Mucosa of rectum (tissue), 2 donors: ENCODE measurements around the gene MBNL1.
A peak's percentile ranks its signal among the peaks of the same experiment; 100 is the strongest.

Source experiments
- H3K27ac ChIP-seq, 2 donors: one replicate each; pipeline ENCODE4 v1.7.0; 2013; ENCODE audit warnings: inconsistent platforms in 2 of 2, low read depth in 2 of 2, low read length in 2 of 2
- H3K27me3 ChIP-seq, 2 donors: one replicate each; pipeline ENCODE4 v1.7.0; 2013; ENCODE audit warnings: low read length in 2 of 2; ENCODE audit not compliant: control insufficient read depth in 2 of 2, insufficient read depth in 2 of 2
- H3K36me3 ChIP-seq, 2 donors: one replicate each; pipeline ENCODE4 v1.7.0; 2013; ENCODE audit warnings: low read length in 2 of 2; ENCODE audit not compliant: control insufficient read depth in 2 of 2, insufficient read depth in 2 of 2
- H3K4me1 ChIP-seq, 2 donors: one replicate each; pipeline ENCODE4 v1.7.0; 2013; ENCODE audit warnings: low read length in 2 of 2, mild to moderate bottlenecking in 1 of 2; ENCODE audit not compliant: control insufficient read depth in 2 of 2, insufficient read depth in 2 of 2
- H3K4me3 ChIP-seq, 2 donors: one replicate each; pipeline ENCODE4 v1.7.0; 2013; ENCODE audit warnings: low read length in 2 of 2
- H3K9ac ChIP-seq, 2 donors: one replicate each; pipeline ENCODE4 v1.7.0; 2013; ENCODE audit warnings: low read length in 2 of 2, low read depth in 1 of 2, mild to moderate bottlenecking in 1 of 2
- H3K9me3 ChIP-seq, 2 donors: one replicate each; pipeline ENCODE4 v1.7.0; 2013; ENCODE audit warnings: low read length in 2 of 2; ENCODE audit not compliant: control insufficient read depth in 2 of 2
- donor health status: healthy.
- donor health status: Normal muscosa, but diverticular disease.

MBNL1 gene

DNA sequence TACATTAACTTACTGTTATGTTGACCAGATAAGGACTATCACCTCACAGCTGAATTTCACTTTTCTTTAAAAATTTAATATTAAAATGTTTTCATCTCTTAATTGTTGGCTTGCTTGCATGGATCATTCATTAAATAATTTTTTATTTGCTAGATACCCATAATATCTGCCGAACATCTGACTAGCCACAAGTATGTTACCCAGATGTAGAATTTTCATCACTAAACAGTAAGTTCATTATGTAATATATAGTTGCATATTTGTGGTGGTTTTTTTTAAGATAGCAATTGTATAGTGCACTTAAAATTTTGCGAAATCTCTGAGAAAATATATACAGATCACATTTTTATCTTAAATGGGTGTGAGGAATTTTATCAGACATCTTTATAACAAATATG is 190.4 kb downstream of the MBNL1 start:
- H3K9me3 ChIP-seq: no peaks in the 10 kb centered on the region
- peaks cover 39 to 42% of the 10 kb centered on the region in 2 donors for H3K36me3 ChIP-seq
- peaks cover 0 to 3% of the 10 kb centered on the region in 2 donors for H3K4me1 ChIP-seq
- no peak overlapping the region for H3K9ac ChIP-seq
- H3K27me3 ChIP-seq: no peaks in the 10 kb centered on the region
- H3K4me3 ChIP-seq: no peak overlapping the region
- no peak overlapping the region for H3K27ac ChIP-seq

DNA sequence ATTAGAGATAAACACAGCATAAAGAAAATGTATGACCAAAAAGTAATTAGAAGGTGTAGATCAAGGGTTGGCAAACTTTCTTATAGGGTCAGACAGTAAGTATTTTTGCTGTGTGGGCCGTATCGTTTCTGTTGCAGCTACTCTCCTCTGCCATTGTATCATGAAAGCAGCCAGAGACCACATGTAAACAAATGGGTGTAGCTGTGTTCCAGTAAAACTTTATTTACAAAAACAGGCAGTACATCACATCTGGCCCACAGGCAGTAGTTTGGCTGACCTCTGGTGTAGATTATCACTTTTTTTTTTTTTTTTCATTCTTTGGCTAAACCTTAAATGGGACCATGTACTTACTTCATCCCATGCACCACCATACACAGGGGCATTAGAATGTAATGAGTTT is 190.8 kb downstream of the MBNL1 start:
- Histone ChIP-seq H3K9ac (no peak overlapping the region), H3K9me3 (no peaks in the 10 kb centered on the region), H3K27ac (no peak overlapping the region), H3K4me3 (no peak overlapping the region), H3K4me1 (peaks cover 0 to 3% of the 10 kb centered on the region in 2 donors), H3K36me3 (peaks cover 42 to 43% of the 10 kb centered on the region in 2 donors), H3K27me3 (no peaks in the 10 kb centered on the region)

DNA sequence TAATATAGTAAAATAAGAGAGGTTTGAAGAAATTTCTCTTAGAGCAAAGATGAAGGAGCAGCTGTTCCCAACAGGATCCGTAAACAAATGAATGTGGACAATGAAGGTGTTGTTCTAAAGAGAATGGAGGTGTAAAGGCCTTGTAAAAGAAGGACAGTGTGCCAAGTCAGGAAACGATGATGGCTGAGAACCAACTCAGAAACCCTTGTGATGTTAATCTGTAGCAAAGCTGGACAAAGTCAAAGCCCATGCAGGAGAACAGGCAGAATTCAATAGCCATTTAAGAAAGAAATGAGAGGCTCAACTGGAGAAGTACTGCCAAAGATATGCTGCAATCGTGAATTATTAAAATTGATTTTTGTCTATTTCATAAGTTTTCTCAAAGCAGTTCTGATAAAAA is 192.2 kb downstream of the MBNL1 start:
- peaks cover 44 to 48% of the 10 kb centered on the region in 2 donors for H3K36me3 ChIP-seq
- H3K9ac ChIP-seq: no peak overlapping the region
- H3K27ac ChIP-seq: no peak overlapping the region
- no peaks in the 10 kb centered on the region for H3K9me3 ChIP-seq
- no peak overlapping the region for H3K4me3 ChIP-seq
- no peaks in the 10 kb centered on the region for H3K27me3 ChIP-seq
- peaks cover 0 to 3% of the 10 kb centered on the region in 2 donors for H3K4me1 ChIP-seq

DNA sequence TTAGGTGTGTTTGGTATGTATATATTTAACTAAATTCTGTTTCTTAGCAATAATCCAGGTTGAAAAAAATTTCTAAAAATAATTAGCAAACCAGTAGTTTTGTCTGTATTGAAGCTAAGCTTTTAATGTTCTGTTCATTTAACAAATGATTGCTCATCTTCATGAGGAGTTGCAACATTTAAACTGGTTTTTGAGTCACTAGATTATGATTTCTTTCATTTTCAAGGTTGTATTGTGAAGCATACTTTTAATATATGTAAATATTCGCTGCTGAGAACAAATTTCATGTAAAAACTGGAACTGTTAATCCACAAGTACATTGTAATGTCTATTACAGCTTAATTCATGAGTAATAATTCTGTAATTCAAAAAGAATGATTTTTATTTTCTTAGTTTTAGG is 192.7 kb downstream of the MBNL1 start:
- Histone ChIP-seq H3K4me1 (peaks cover 0 to 3% of the 10 kb centered on the region in 2 donors), H3K9ac (no peak overlapping the region), H3K27me3 (no peaks in the 10 kb centered on the region), H3K9me3 (no peaks in the 10 kb centered on the region), H3K4me3 (no peak overlapping the region), H3K27ac (no peak overlapping the region), H3K36me3 (peaks cover 39 to 43% of the 10 kb centered on the region in 2 donors)

DNA sequence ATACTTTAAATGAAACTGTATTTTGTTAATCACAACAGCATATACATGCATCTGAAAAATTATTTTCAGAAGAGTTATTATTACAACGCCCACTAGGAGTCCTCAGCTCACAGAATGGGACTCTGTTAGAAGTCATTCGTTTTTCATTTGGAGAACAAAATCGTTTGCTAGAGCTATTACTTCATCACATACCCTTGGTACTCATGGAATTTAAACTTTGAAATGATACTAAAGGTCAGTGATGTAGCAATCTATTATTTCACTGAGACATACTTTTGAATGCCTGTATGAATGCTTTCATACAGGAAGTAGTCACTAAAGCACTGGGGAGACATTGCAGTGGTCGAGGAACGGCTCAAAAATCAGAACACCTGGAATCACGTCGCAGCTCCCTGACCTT is 198.1 kb downstream of the MBNL1 start:
- peaks cover 20 to 23% of the 10 kb centered on the region in 2 donors for H3K36me3 ChIP-seq
- no peaks in the 10 kb centered on the region for H3K9me3 ChIP-seq

DNA sequence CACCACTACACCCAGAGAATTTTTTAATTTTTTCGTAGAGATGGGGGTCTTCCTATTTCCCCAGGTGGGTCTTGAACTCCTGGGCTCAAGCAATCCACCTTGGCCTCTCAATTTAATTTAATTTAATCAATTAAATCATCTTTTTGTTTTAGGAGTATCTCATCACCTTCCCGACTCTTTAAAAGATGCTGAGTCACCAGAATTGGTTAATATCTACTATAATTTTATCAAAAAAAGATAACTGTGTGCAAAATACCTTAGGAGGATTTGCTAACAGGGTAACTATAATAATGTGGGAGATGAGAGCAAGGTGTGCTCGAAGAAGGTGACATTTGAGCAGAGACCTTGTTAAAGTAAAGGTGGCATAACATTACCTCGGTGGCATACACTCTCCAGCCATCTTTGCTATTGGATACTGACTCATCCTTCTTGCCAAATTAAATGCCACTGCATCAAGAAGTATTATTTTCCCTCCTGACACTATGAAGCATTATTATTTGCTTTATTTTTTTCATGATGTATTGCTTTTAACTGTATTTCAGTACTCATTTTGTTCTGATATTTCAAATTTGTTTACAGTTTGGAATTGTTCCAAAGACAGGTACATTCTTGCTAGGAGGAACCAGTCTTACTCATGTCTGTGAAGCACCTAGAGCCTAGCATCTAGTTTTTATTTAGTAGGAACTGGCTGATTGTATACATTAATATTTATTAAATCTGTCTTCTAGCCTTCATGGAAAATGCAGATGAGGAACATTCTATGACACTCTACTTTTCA is 200.7 kb downstream of the MBNL1 start:
- H3K4me3 ChIP-seq: no peak overlapping the region
- H3K4me1 ChIP-seq: peaks cover 0 to 3% of the 10 kb centered on the region in 2 donors
- H3K9ac ChIP-seq: no peak overlapping the region
- H3K36me3 ChIP-seq: peaks cover 10% of the 10 kb centered on the region in 2 donors
- no peak overlapping the region for H3K27ac ChIP-seq
- no peaks in the 10 kb centered on the region for H3K9me3 ChIP-seq
- H3K27me3 ChIP-seq: no peaks in the 10 kb centered on the region

More for the DNA sequence above, 198.1 kb downstream of the MBNL1 start:
- Histone ChIP-seq H3K27me3 (no peaks in the 10 kb centered on the region), H3K9ac (no peak overlapping the region), H3K4me1 (no peaks in the 10 kb centered on the region), H3K4me3 (no peak overlapping the region), H3K27ac (no peak overlapping the region)

DNA sequence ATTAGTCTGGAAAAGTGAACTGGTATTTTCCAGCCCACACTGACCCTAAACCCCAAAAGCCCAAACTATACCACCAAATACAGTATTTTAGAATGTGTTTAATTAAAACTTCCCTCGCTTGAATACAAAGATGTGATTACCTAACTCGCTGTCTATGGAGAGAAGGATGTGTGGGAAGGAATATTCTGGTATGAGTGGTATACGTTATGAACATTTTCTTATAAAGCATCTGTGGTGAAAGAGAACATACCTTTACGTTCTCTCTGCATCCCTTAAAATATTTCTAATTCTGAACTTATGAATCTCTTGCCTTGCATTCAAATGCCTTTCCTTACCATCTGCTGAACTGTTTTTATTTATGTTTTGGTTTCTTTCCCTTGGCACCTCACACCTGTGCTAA is 201.4 kb downstream of the MBNL1 start:
- no peaks in the 10 kb centered on the region for H3K27me3 ChIP-seq
- no peak overlapping the region for H3K4me3 ChIP-seq
- no peaks in the 10 kb centered on the region for H3K9me3 ChIP-seq
- H3K36me3 ChIP-seq: peaks cover 5% of the 10 kb centered on the region in 2 donors
- no peak overlapping the region for H3K9ac ChIP-seq
- peaks cover 0 to 3% of the 10 kb centered on the region in 2 donors for H3K4me1 ChIP-seq
- no peak overlapping the region for H3K27ac ChIP-seq

DNA sequence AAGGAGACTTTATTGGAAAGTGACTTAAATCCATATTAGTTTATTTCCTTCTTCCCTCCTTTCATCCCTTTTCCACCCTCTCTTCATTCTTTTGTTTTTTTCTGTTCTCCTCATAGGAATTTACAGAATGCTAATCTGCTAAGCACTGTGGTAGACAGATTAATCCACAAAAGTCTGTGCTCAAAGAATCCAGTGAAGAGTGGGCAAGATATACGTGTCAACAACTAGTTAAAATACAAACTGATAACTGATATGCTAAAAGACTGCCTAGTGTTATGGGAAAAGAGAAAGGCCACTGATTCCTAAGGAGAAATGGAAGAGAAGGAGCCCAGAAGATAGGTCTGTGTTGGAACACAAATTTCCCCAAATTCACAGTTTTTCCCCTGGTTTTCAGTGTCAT is 202.2 kb downstream of the MBNL1 start:
- H3K4me3 ChIP-seq: no peak overlapping the region
- no peak overlapping the region for H3K9ac ChIP-seq
- H3K4me1 ChIP-seq: peaks cover 0 to 3% of the 10 kb centered on the region in 2 donors
- H3K9me3 ChIP-seq: no peaks in the 10 kb centered on the region
- peaks cover 0 to under 1% of the 10 kb centered on the region in 2 donors for H3K36me3 ChIP-seq
- H3K27me3 ChIP-seq: no peaks in the 10 kb centered on the region
- H3K27ac ChIP-seq: no peak overlapping the region

DNA sequence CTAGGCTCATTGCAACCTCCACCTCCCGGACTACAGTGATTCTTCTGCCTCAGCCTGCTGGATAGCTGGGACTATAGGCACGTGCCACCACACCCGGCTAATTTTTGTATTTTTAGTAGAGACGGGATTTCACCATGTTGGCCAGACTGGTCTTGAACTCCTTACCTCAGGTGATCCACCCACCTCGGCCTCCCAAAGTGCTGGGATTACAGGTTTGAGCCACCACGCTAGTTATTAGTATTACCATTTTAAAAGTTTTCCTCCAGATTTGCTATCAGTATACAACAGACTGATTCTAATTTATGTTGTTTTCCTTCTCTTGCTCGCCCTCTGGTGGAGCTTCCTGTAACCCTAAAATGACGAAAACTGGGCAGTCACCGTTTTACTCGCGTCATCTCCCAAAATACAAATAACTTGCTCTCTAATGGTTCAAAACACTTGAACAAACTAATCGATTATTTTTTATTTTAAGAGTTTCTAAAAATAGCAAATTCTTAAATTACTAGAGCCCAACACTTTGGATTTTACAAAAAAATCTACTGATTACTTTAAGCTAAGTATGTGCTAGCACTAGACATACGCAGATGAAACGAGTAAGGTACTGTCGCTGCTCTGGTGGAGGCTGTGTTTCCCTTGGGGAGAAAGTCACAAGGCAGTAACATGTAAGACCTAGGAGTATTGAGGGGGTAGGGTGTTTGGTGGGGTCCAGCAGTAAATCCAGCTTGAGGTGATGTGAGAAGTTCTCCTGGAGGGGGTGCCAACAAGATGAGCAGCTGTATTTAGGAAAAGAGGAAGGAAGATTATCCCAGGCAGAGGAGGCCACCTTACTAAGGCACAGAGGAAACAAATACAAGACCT is 203.3 kb downstream of the MBNL1 start:
- H3K27me3 ChIP-seq: no peaks in the 10 kb centered on the region
- H3K27ac ChIP-seq: no peak overlapping the region
- H3K9ac ChIP-seq: peak overlapping the region; percentile 29 to 49
- peaks cover 0 to 3% of the 10 kb centered on the region in 2 donors for H3K4me1 ChIP-seq
- peak overlapping the region; percentile 40 to 51 for H3K4me3 ChIP-seq
- H3K36me3 ChIP-seq: no peaks in the 10 kb centered on the region
- no peaks in the 10 kb centered on the region for H3K9me3 ChIP-seq

DNA sequence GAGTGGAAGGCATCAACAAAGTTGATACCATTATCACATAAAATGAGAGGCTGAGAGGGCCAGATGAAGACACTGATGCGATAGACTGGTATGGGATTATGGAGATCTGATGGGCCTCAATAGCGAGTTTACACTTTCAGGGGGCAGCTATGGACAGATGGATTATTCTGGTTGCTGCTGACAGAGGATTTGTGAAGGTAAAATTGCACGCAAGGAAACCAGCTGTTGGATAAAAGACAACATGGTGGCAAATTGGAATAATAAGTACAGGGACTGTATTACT is 203.9 kb downstream of the MBNL1 start:
- Histone ChIP-seq H3K4me1 (peaks cover 0 to 3% of the 10 kb centered on the region in 2 donors), H3K9ac (no peak overlapping the region), H3K36me3 (no peaks in the 10 kb centered on the region)

More for the DNA sequence above, 203.9 kb downstream of the MBNL1 start:
- H3K27ac ChIP-seq: no peak overlapping the region
- H3K9me3 ChIP-seq: no peaks in the 10 kb centered on the region
- H3K27me3 ChIP-seq: no peaks in the 10 kb centered on the region
- H3K4me3 ChIP-seq: no peak overlapping the region
